Measurements from ENCODE around the gene MACROD2.
"Not testable (repeated sequence)": the region's sequence is repeated elsewhere in the genome, so short reads cannot be mapped to it uniquely, and the experiment has no call there.

The MACROD2 gene

GRCh38 chr20:14431568-14431967 is 436.3 kb downstream of the MACROD2 start:
- no peaks in the 10 kb centered on the region for H3K4me1 Mint-ChIP-seq
- peaks cover 4% of the 10 kb centered on the region for H3K9me3 Mint-ChIP-seq
- DNase-seq: no peak
- no peaks in the 10 kb centered on the region for H3K27me3 Mint-ChIP-seq
- H3K36me3 Mint-ChIP-seq: no peaks in the 10 kb centered on the region
- CTCF ChIA-PET: no interaction called here
- H3K4me3 Mint-ChIP-seq: no peak overlapping the region
- H3K27ac Mint-ChIP-seq: no peak overlapping the region

GRCh38 chr20:14432085-14432484 is 436.8 kb downstream of the MACROD2 start:
- DNase-seq: no peak
- H3K9me3 Mint-ChIP-seq: peaks cover 4% of the 10 kb centered on the region
- no peak overlapping the region for H3K27ac Mint-ChIP-seq
- CTCF ChIA-PET: no interaction called here
- H3K36me3 Mint-ChIP-seq: no peaks in the 10 kb centered on the region
- H3K27me3 Mint-ChIP-seq: no peaks in the 10 kb centered on the region
- H3K4me3 Mint-ChIP-seq: no peak overlapping the region
- H3K4me1 Mint-ChIP-seq: no peaks in the 10 kb centered on the region

GRCh38 chr20:14432597-14432996 is 437.3 kb downstream of the MACROD2 start:
- DNase-seq: no peak
- CTCF ChIA-PET: no interaction called here
- no peaks in the 10 kb centered on the region for H3K27me3 Mint-ChIP-seq

GRCh38 chr20:14434384-14435136 is 439.2 kb downstream of the MACROD2 start:
- H3K4me3 Mint-ChIP-seq: no peak overlapping the region
- no peak overlapping the region for H3K27ac Mint-ChIP-seq
- DNase-seq: no peak
- CTCF ChIA-PET: no interaction called here
- H3K36me3 Mint-ChIP-seq: no peaks in the 10 kb centered on the region
- H3K9me3 Mint-ChIP-seq: peaks cover 4% of the 10 kb centered on the region
- no peaks in the 10 kb centered on the region for H3K4me1 Mint-ChIP-seq
- no peaks in the 10 kb centered on the region for H3K27me3 Mint-ChIP-seq

More at GRCh38 chr20:14432597-14432996, 437.3 kb downstream of the MACROD2 start:
- H3K36me3 Mint-ChIP-seq: no peaks in the 10 kb centered on the region
- H3K4me3 Mint-ChIP-seq: no peak overlapping the region
- H3K27ac Mint-ChIP-seq: no peak overlapping the region
- H3K4me1 Mint-ChIP-seq: no peaks in the 10 kb centered on the region
- H3K9me3 Mint-ChIP-seq: peaks cover 4% of the 10 kb centered on the region

GRCh38 chr20:14441201-14441600 is 445.9 kb downstream of the MACROD2 start:
- Mint-ChIP-seq H3K27me3 (no peaks in the 10 kb centered on the region), H3K36me3 (no peaks in the 10 kb centered on the region), H3K4me3 (no peak overlapping the region), H3K9me3 (peaks cover 21% of the 10 kb centered on the region), H3K27ac (no peak overlapping the region), H3K4me1 (no peaks in the 10 kb centered on the region)
- CTCF ChIA-PET: no interaction called here
- no peak for DNase-seq

GRCh38 chr20:14444106-14444505 is 448.8 kb downstream of the MACROD2 start:
- DNase-seq: no peak
- Mint-ChIP-seq H3K27me3 (no peaks in the 10 kb centered on the region), H3K4me1 (no peaks in the 10 kb centered on the region), H3K27ac (no peak overlapping the region), H3K9me3 (peaks cover 27% of the 10 kb centered on the region), H3K36me3 (no peaks in the 10 kb centered on the region), H3K4me3 (no peak overlapping the region)
- CTCF ChIA-PET: interaction anchor here (0.6 kb wide), 1 partner anchor 468 kb away, joined by 3 read pairs; no protein-coding TSS in a partner anchor

- no peak overlapping the region for H3K4me3 Mint-ChIP-seq
- H3K36me3 Mint-ChIP-seq: no peaks in the 10 kb centered on the region
- DNase-seq: no peak
- CTCF ChIA-PET: no interaction called here
- H3K4me1 Mint-ChIP-seq: no peaks in the 10 kb centered on the region
- no peaks in the 10 kb centered on the region for H3K27me3 Mint-ChIP-seq
- H3K9me3 Mint-ChIP-seq: peaks cover 30% of the 10 kb centered on the region
- H3K27ac Mint-ChIP-seq: no peak overlapping the region
Observed at GRCh38 chr20:14445310-14445709, 450.0 kb downstream of the MACROD2 start.

- no peak for DNase-seq
- H3K4me3 Mint-ChIP-seq: no peak overlapping the region
- H3K4me1 Mint-ChIP-seq: no peaks in the 10 kb centered on the region
- H3K27ac Mint-ChIP-seq: no peak overlapping the region
- no peaks in the 10 kb centered on the region for H3K36me3 Mint-ChIP-seq
- CTCF ChIA-PET: no interaction called here
- peaks cover 29% of the 10 kb centered on the region for H3K9me3 Mint-ChIP-seq
- H3K27me3 Mint-ChIP-seq: no peaks in the 10 kb centered on the region
Observed at GRCh38 chr20:14445902-14446301, 450.6 kb downstream of the MACROD2 start.

- H3K36me3 Mint-ChIP-seq: no peaks in the 10 kb centered on the region
- H3K27ac Mint-ChIP-seq: no peak overlapping the region
- no peaks in the 10 kb centered on the region for H3K27me3 Mint-ChIP-seq
- no peak for DNase-seq
- peaks cover 27% of the 10 kb centered on the region for H3K9me3 Mint-ChIP-seq
- no peak overlapping the region for H3K4me3 Mint-ChIP-seq
- no peaks in the 10 kb centered on the region for H3K4me1 Mint-ChIP-seq
- CTCF ChIA-PET: no interaction called here
Observed at GRCh38 chr20:14446446-14446845, 451.1 kb downstream of the MACROD2 start.

- Mint-ChIP-seq H3K36me3 (no peaks in the 10 kb centered on the region), H3K4me1 (no peaks in the 10 kb centered on the region), H3K4me3 (no peak overlapping the region), H3K27me3 (no peaks in the 10 kb centered on the region), H3K27ac (no peak overlapping the region), H3K9me3 (peaks cover 23% of the 10 kb centered on the region)
- no peak for DNase-seq
- CTCF ChIA-PET: no interaction called here
Observed at GRCh38 chr20:14449323-14449722, 454.0 kb downstream of the MACROD2 start.

- Mint-ChIP-seq H3K27ac (no peak overlapping the region), H3K4me1 (no peaks in the 10 kb centered on the region), H3K36me3 (no peaks in the 10 kb centered on the region), H3K27me3 (no peaks in the 10 kb centered on the region), H3K4me3 (no peak overlapping the region), H3K9me3 (peaks cover 18% of the 10 kb centered on the region)
- DNase-seq: no peak
- CTCF ChIA-PET: no interaction called here
Observed at GRCh38 chr20:14450256-14450655, 454.9 kb downstream of the MACROD2 start.

- no peaks in the 10 kb centered on the region for H3K36me3 Mint-ChIP-seq
Observed at GRCh38 chr20:14451458-14451857, 456.1 kb downstream of the MACROD2 start.

GRCh38 chr20:14453259-14453658 is 457.9 kb downstream of the MACROD2 start:
- DNase-seq: no peak
- H3K27ac Mint-ChIP-seq: no peak overlapping the region
- no peak overlapping the region for H3K4me3 Mint-ChIP-seq
- H3K36me3 Mint-ChIP-seq: no peaks in the 10 kb centered on the region
- CTCF ChIA-PET: no interaction called here
- no peaks in the 10 kb centered on the region for H3K27me3 Mint-ChIP-seq
- no peaks in the 10 kb centered on the region for H3K4me1 Mint-ChIP-seq
- peaks cover 13% of the 10 kb centered on the region for H3K9me3 Mint-ChIP-seq

More at GRCh38 chr20:14451458-14451857, 456.1 kb downstream of the MACROD2 start:
- H3K9me3 Mint-ChIP-seq: peaks cover 15% of the 10 kb centered on the region
- no peak for DNase-seq
- H3K27me3 Mint-ChIP-seq: no peaks in the 10 kb centered on the region
- CTCF ChIA-PET: no interaction called here
- H3K4me1 Mint-ChIP-seq: no peaks in the 10 kb centered on the region
- no peak overlapping the region for H3K27ac Mint-ChIP-seq
- H3K4me3 Mint-ChIP-seq: no peak overlapping the region

- Mint-ChIP-seq H3K27ac (no peak overlapping the region), H3K4me1 (no peaks in the 10 kb centered on the region), H3K9me3 (peaks cover 13% of the 10 kb centered on the region), H3K27me3 (no peaks in the 10 kb centered on the region), H3K4me3 (no peak overlapping the region), H3K36me3 (no peaks in the 10 kb centered on the region)
- no peak for DNase-seq
- CTCF ChIA-PET: no interaction called here
Observed at GRCh38 chr20:14454296-14454695, 459.0 kb downstream of the MACROD2 start.

GRCh38 chr20:14467104-14467827 is 471.9 kb downstream of the MACROD2 start:
- H3K4me1 Mint-ChIP-seq, DNase-seq, H3K4me3 Mint-ChIP-seq, H3K27me3 Mint-ChIP-seq, CTCF ChIA-PET, H3K27ac Mint-ChIP-seq, H3K36me3 Mint-ChIP-seq: not testable (repeated sequence)
- peaks cover 30% of the 10 kb centered on the region for H3K9me3 Mint-ChIP-seq

All from activated naive CD4-positive, alpha-beta T cell treated with anti-CD3 and anti-CD28 coated beads, Interleukin-2, amount 10 ng/mL, durations not matched to agents 7 days and 5 days (primary cell).